ENCODE measurements around the gene ADAMTS13.

ADAMTS13 gene

GRCh38 chr9:133490865-133491655, 68.9 kb downstream of the ADAMTS13 start:
- no peak for DNase-seq (ENCODE audit: low read depth)

GRCh38 chr9:133491656-133491925, 69.4 kb downstream of the ADAMTS13 start:
- no peak for DNase-seq (ENCODE audit: low read depth)

- no peak for DNase-seq (ENCODE audit: low read depth)
Observed at GRCh38 chr9:133492061-133493021, 70.2 kb downstream of the ADAMTS13 start.

GRCh38 chr9:133493428-133493827, 71.3 kb downstream of the ADAMTS13 start:
- DNase-seq (ENCODE audit: low read depth) = no peak

- DNase-seq (ENCODE audit: low read depth) = no peak
Observed at GRCh38 chr9:133493845-133494540, 71.8 kb downstream of the ADAMTS13 start.

- DNase-seq (ENCODE audit: low read depth) = no peak
Observed at GRCh38 chr9:133494636-133495326, 72.6 kb downstream of the ADAMTS13 start.

- DNase-seq (ENCODE audit: low read depth) = no peak
Observed at GRCh38 chr9:133495327-133496293, 73.4 kb downstream of the ADAMTS13 start.

GRCh38 chr9:133496861-133497842, 75.0 kb downstream of the ADAMTS13 start:
- DNase-seq (ENCODE audit: low read depth) = no peak

GRCh38 chr9:133499132-133499891, 77.1 kb downstream of the ADAMTS13 start:
- DNase-seq (ENCODE audit: low read depth) = no peak

- DNase-seq (ENCODE audit: low read depth) = no peak
Observed at GRCh38 chr9:133499892-133500270, 77.7 kb downstream of the ADAMTS13 start.

- DNase-seq (ENCODE audit: low read depth) = no peak
Observed at GRCh38 chr9:133502112-133502511, 79.9 kb downstream of the ADAMTS13 start.

- no peak for DNase-seq (ENCODE audit: low read depth)
Observed at GRCh38 chr9:133505186-133505830, 83.1 kb downstream of the ADAMTS13 start.

- no peak for DNase-seq (ENCODE audit: low read depth)
Observed at GRCh38 chr9:133505901-133506652, 83.9 kb downstream of the ADAMTS13 start.

GRCh38 chr9:133506653-133507038, 84.5 kb downstream of the ADAMTS13 start:
- DNase-seq (ENCODE audit: low read depth) = no peak

GRCh38 chr9:133507246-133507965, 85.2 kb downstream of the ADAMTS13 start:
- DNase-seq (ENCODE audit: low read depth) = no peak

GRCh38 chr9:133508046-133508445, 85.9 kb downstream of the ADAMTS13 start:
- DNase-seq (ENCODE audit: low read depth) = no peak

Data from stimulated activated CD8-positive, alpha-beta memory T cell treated with anti-CD3 and anti-CD28 coated beads, Interleukin-15, amount 100 ng/mL, for 1 hour (primary cell).